SU-DHL-6 (cell line): ENCODE data around the gene MDM1.

Experiments
- H2AFZ ChIP-seq: fragments of 200-600 bp; sonication (generic); 2 replicates; pipeline ENCODE4 v1.6.1; 2014; ENCODE audit warnings: low read depth, mild to moderate bottlenecking, moderate library complexity, mixed read lengths, antibody characterized with exemption, low read length; ENCODE audit not compliant: severe bottlenecking
- H3F3A ChIP-seq: fragments of 200-600 bp; shearing (Covaris generic); 2 replicates; pipeline ENCODE4 v1.6.0; 2016; ENCODE audit warnings: antibody characterized with exemption, mild to moderate bottlenecking; ENCODE audit not compliant: insufficient read depth
- H3K27ac ChIP-seq: fragments of 200-600 bp; sonication (generic); 2 replicates; pipeline ENCODE4 v1.5.1; 2016; ENCODE audit warnings: low read depth, mild to moderate bottlenecking, low read length, moderate library complexity, mixed read lengths
- H3K27me3 ChIP-seq: fragments of 200-600 bp; sonication (generic), shearing (Covaris generic); 2 replicates; pipeline ENCODE4 v1.6.0; 2014; ENCODE audit warnings: mild to moderate bottlenecking, low read length
- H3K36me3 ChIP-seq: fragments of 200-600 bp; sonication (generic); 2 replicates; pipeline ENCODE4 v1.6.1; 2014; ENCODE audit warnings: mild to moderate bottlenecking, low read length, mixed read lengths
- H3K4me2 ChIP-seq: fragments of 300-600, 200-600 bp; shearing (Covaris generic), sonication (generic); 2 replicates; pipeline ENCODE4 v1.6.0; 2014; ENCODE audit warnings: low read length, low read depth, mild to moderate bottlenecking; ENCODE audit not compliant: poor library complexity, severe bottlenecking
- H3K4me3 ChIP-seq: fragments of 200-600 bp; sonication (generic); 2 replicates; pipeline ENCODE4 v1.5.1; 2014; ENCODE audit warnings: antibody characterized with exemption, low read length, mild to moderate bottlenecking, mixed read lengths; ENCODE audit not compliant: insufficient read depth, poor library complexity, severe bottlenecking
- H3K79me2 ChIP-seq: fragments of 200-600 bp; sonication (generic); 2 replicates; pipeline ENCODE4 v1.6.1; 2014; ENCODE audit warnings: mild to moderate bottlenecking, low read length, moderate library complexity; ENCODE audit not compliant: insufficient read depth
- H3K9ac ChIP-seq: fragments of 200-600 bp; sonication (generic); 2 replicates; pipeline ENCODE4 v1.7.0; 2014; ENCODE audit warnings: mild to moderate bottlenecking, low read length
- H3K9me2 ChIP-seq: fragments of 200-600 bp; sonication (generic); replicated peaks from 2 replicates; pipeline ENCODE4 v1.6.1; 2014; ENCODE audit warnings: low read length; ENCODE audit not compliant: insufficient read depth
- H3K9me3 ChIP-seq: fragments of 200-600 bp; sonication (generic); 2 replicates; pipeline ENCODE4 v1.6.1; 2014; ENCODE audit warnings: low read length, mixed read lengths; ENCODE audit not compliant: insufficient read depth
- H4K20me1 ChIP-seq: fragments of 200-600 bp; sonication (generic); 2 replicates; pipeline ENCODE4 v1.6.1; 2014; ENCODE audit warnings: low read depth, mild to moderate bottlenecking, antibody characterized with exemption, low read length, moderate library complexity, mixed read lengths
- CTCF ChIP-seq: fragments of 200-600 bp; sonication (generic); IDR thresholded peaks from one replicate; pipeline ENCODE4 v1.5.1; 2017; ENCODE audit warnings: antibody characterized with exemption, mild to moderate bottlenecking, low read length, moderate library complexity; ENCODE audit not compliant: insufficient read depth, poor library complexity, severe bottlenecking
- EZH2phosphoT487 ChIP-seq: fragments of 200-600 bp; sonication (generic), shearing (Covaris generic); conservative IDR thresholded peaks from 2 replicates; pipeline ENCODE4 v1.6.1; 2018; ENCODE audit warnings: mild to moderate bottlenecking, antibody characterized with exemption, low read length, moderate library complexity, mixed read lengths

MDM1 gene

DNA sequence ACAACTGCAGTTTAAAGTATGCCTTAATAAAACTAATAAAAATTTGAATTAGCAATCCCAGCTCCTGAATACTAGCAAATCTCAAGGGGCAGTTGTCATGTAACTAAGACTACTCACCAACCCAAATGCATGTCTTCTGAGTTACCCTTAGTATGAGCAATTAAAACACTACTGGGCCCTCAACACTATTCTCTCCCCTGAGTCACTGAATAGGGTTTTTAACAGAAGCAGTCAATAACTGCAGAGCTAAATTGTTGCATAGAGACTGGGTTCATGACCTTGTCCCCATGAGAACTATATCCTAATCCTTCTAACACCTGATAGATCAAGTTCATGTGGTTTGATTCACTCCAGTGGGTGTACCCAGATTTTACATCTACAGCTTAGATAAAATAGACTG, 38.8 kb downstream of the MDM1 start:
- H3K4me2 ChIP-seq: no peak overlapping the region
- H3K9ac ChIP-seq: no peak overlapping the region
- H3K9me2 ChIP-seq: no peaks in the 10 kb centered on the region
- no peaks in the 10 kb centered on the region for H4K20me1 ChIP-seq
- no peaks in the 10 kb centered on the region for H3K27me3 ChIP-seq
- no peak overlapping the region for H3K27ac ChIP-seq
- no peaks in the 10 kb centered on the region for H3F3A ChIP-seq
- peaks cover 16% of the 10 kb centered on the region; the same call in 1 of the 2 replicates for H3K36me3 ChIP-seq
- no peak for TF ChIP-seq EZH2phosphoT487
- TF ChIP-seq CTCF: no peak
- no peaks in the 10 kb centered on the region for H3K79me2 ChIP-seq
- no peak overlapping the region for H2AFZ ChIP-seq
- H3K4me3 ChIP-seq: no peak overlapping the region
- no peaks in the 10 kb centered on the region for H3K9me3 ChIP-seq

- Histone ChIP-seq H2AFZ (no peak overlapping the region), H3K79me2 (no peaks in the 10 kb centered on the region), H3K4me3 (no peak overlapping the region), H3K27ac (no peak overlapping the region), H4K20me1 (no peaks in the 10 kb centered on the region), H3K9ac (no peak overlapping the region), H3K27me3 (no peaks in the 10 kb centered on the region), H3K9me3 (no peaks in the 10 kb centered on the region), H3K36me3 (peaks cover 16% of the 10 kb centered on the region; the same call in 1 of the 2 replicates), H3K4me2 (no peak overlapping the region), H3F3A (no peaks in the 10 kb centered on the region), H3K9me2 (no peaks in the 10 kb centered on the region)
- TF ChIP-seq EZH2phosphoT487: no peak
- no peak for TF ChIP-seq CTCF
Observed at GRCh38 chr12:68292151-68292943, 39.8 kb downstream of the MDM1 start.

DNA sequence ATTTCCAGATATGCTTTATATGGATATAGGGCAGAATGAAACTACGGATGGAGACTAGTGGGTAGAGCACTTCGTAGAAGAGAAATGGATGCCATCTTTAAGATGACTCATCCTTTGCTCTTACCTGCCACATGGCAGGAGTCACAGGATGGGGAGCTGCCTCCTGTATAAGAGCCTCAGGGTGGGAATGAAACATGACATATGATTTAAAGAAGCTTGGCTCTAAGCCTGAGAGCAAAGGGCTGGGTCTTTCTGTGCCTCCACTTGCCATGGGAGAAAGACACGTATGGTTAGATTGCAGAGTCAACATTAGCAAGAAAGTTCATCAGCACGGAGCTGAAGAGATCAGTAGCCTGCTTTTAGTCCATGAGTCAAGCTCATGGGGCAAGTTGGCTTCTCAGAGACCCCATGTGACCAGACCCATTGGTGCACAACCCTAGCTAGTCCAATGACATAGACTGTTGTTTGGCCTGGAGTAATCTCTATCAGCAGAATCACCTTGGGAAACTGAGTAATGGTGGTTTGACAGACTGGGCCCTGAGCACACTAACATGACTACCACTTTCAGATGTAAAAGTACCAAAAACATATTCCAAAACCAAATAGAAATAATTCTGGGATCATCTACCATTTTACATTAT, 40.6 kb downstream of the MDM1 start:
- H3K36me3 ChIP-seq: peaks cover 16% of the 10 kb centered on the region; the same call in 1 of the 2 replicates
- H3K9me3 ChIP-seq: no peaks in the 10 kb centered on the region
- H4K20me1 ChIP-seq: no peaks in the 10 kb centered on the region
- H3K27ac ChIP-seq: no peak overlapping the region
- no peak overlapping the region for H3K4me3 ChIP-seq
- no peaks in the 10 kb centered on the region for H3K79me2 ChIP-seq
- no peaks in the 10 kb centered on the region for H3F3A ChIP-seq
- H2AFZ ChIP-seq: no peak overlapping the region
- H3K4me2 ChIP-seq: no peak overlapping the region
- no peaks in the 10 kb centered on the region for H3K27me3 ChIP-seq
- H3K9ac ChIP-seq: no peak overlapping the region
- TF ChIP-seq EZH2phosphoT487: no peak
- TF ChIP-seq CTCF: no peak
- H3K9me2 ChIP-seq: no peaks in the 10 kb centered on the region
